Measurements from ENCODE around the gene B4GALNT2. TPM values are rescaled to one million over a fixed set of nuclear protein-coding genes. Genes with fewer than 3 reads are reported as not detected.

Gene B4GALNT2
- polyA plus RNA-seq, 2 of the 4 experiments (the other 2 are of a cell fraction) = 0.36 to 0.49 TPM

GRCh38 chr17:49217651-49218413 is 85.3 kb downstream of the B4GALNT2 start:
- FAIRE-seq (no peak), ATAC-seq (no peak), DNase-seq (ENCODE audit: low read depth in 1 of 2, low spot score in 1 of 2) (no peak)
- peaks cover 5% of the 10 kb centered on the region; the same call in 1 of the 3 replicates for H3K4me1 ChIP-seq
- peak overlapping the region in 1 of 2 experiments; percentile 21; a peak in 1 of 6 replicates for H3K27ac ChIP-seq
- H3K4me2 ChIP-seq = no peak overlapping the region
- TF ChIP-seq HOXB5 (CRISPR knock-in tag; IDR thresholded peaks at IDR 0.05) (no peak), JUNB (IDR thresholded peaks at IDR 0.05) (no peak), CHD2 (IDR thresholded peaks at IDR 0.05; ENCODE audit: low read length, partially characterized antibody) (no peak), NFE2L2 (conservative IDR thresholded peaks at IDR 0.05; ENCODE audit: low read length) (no peak), ATOH8 (CRISPR knock-in tag; IDR thresholded peaks at IDR 0.05; ENCODE audit: low read depth) (no peak), FOXS1 (CRISPR knock-in tag; IDR thresholded peaks at IDR 0.05) (no peak), CEBPB (IDR thresholded peaks at IDR 0.05) (no peak), FOSL2 (IDR thresholded peaks at IDR 0.05) (no peak), FOSL2 (CRISPR knock-in tag; IDR thresholded peaks at IDR 0.05) (no peak), FOSB (CRISPR knock-in tag; IDR thresholded peaks at IDR 0.05) (no peak), EHF (CRISPR knock-in tag; IDR thresholded peaks at IDR 0.05) (no peak), USF2 (IDR thresholded peaks at IDR 0.05) (no peak)
- ChIA-PET CTCF (interaction anchor here (0.7 to 13.5 kb wide), 6 partner anchors 9 to 459 kb away, joined by 3 to 161 read pairs (median 4); partner anchors contain the start of gene PHOSPHO1), POLR2A (no interaction called here)
- H3K9me3 ChIP-seq = no peaks in the 10 kb centered on the region
- WGBS (ENCODE audit: missing lambda C conversion rate) = 80% methylated on average over 13 of the region's 17 CpGs
- H3K4me3 ChIP-seq = no peak overlapping the region

DNA sequence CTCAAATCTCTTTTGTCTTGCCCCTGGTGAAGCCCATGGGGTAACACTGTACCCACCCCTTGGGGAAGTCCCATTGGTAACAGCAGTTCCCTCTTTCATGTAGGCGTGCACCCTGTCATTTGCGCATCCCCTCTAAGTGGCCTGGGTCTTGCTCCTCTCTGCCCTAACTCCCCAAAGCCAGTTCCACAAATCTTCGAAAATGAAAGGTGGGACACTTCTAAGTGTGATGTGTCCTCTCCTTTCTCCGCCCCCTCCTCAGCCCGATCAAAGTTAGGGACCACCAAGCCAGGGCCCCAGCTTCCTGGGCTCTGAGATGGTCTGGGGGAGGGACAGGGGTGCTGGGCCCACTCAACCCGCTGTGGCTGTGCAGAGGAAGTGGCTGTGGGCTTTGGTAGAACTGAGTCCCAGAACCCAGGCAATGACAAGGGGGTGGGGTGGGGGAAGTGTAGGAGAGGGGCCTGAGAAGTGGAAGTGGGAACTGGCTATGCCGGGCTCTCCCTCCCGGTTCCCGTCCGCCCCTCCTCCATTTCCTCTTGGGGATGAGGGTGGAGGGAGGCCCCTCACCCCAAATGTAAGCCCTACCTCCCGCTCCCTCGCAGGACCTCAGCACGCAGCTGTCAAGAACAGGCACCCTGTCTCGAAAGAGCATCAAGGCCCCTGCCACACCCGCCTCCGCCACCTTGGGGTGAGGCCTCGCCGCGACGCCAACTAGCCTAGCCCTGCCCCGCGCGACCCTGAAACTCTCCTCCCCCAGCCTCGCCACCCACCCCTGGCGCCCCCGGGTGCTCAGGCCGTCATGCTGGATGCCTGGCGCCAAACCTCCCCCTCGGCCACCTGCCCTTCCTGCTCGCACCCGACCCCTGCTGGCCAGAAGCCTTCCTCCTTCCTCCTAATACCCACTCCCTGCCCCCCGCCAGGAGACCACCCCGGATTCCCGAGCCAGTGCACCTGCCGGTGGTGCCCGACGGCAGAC is 86.7 kb downstream of the B4GALNT2 start:
- POLR2A ChIA-PET = no interaction called here
- WGBS (ENCODE audit: missing lambda C conversion rate) = 65% methylated on average over 30 of the region's 37 CpGs
- Histone ChIP-seq H3K4me2 (no peak overlapping the region), H3K4me3 (no peak overlapping the region), H3K4me1 (peaks cover 8% of the 10 kb centered on the region; the same call in 2 of the 3 replicates), H3K9me3 (no peaks in the 10 kb centered on the region), H3K27ac (peak overlapping the region in 1 of 2 experiments; percentile 28; a peak in 1 of 6 replicates)
- DNase-seq (ENCODE audit: low read depth in 1 of 2, low spot score in 1 of 2) = no peak
- no peak for FAIRE-seq
- ATAC-seq = peak in 1 of 2 experiments; percentile 37; a peak in 2 of 6 replicates
- TF ChIP-seq, protein P1, sequence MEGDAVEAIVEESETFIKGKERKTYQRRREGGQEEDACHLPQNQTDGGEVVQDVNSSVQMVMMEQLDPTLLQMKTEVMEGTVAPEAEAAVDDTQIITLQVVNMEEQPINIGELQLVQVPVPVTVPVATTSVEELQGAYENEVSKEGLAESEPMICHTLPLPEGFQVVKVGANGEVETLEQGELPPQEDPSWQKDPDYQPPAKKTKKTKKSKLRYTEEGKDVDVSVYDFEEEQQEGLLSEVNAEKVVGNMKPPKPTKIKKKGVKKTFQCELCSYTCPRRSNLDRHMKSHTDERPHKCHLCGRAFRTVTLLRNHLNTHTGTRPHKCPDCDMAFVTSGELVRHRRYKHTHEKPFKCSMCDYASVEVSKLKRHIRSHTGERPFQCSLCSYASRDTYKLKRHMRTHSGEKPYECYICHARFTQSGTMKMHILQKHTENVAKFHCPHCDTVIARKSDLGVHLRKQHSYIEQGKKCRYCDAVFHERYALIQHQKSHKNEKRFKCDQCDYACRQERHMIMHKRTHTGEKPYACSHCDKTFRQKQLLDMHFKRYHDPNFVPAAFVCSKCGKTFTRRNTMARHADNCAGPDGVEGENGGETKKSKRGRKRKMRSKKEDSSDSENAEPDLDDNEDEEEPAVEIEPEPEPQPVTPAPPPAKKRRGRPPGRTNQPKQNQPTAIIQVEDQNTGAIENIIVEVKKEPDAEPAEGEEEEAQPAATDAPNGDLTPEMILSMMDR (IDR thresholded peaks at IDR 0.05) = peak; percentile 33
- TF ChIP-seq RAD21 (conservative IDR thresholded peaks at IDR 0.05 in 1 of 2, IDR thresholded peaks at IDR 0.05 in 1 of 2) (peak; percentile 26 to 33; a peak in 1 of 5 replicates), HDAC2 (IDR thresholded peaks at IDR 0.05) (no peak), HES2 (IDR thresholded peaks at IDR 0.05) (no peak), HOXA7 (CRISPR knock-in tag; IDR thresholded peaks at IDR 0.05) (no peak), JUNB (IDR thresholded peaks at IDR 0.05) (no peak), MAFK (IDR thresholded peaks at IDR 0.05; ENCODE audit: partially characterized antibody) (no peak), SMC3 (IDR thresholded peaks at IDR 0.05) (peak; percentile 35; the same call in 2 of the 3 replicates)
- CTCF ChIA-PET = interaction anchor here (1.2 to 13.5 kb wide), 2 partner anchors 8 to 11 kb away, joined by 3 to 161 read pairs; partner anchors contain the start of gene PHOSPHO1

Data from A549 (cell line).